H1 (cell line): Measurements from ENCODE around the gene TMEM255A.

ENCODE experiments used
- MAFK ChIP-seq: IDR thresholded peaks from 2 replicates; pipeline ENCODE4 v1.6.1; 2012; ENCODE audit warnings: low read depth, mild to moderate bottlenecking, improper control_type of control experiment, low read length
- SIN3A ChIP-seq, 2 experiments: IDR thresholded peaks in 1 of 2; conservative IDR thresholded peaks in 1 of 2; 2 replicates each; pipeline ENCODE4 v1.6.1; 2011 to 2012; ENCODE audit warnings: low read length in 2 of 2, improper control_type of control experiment in 1 of 2, low read depth in 1 of 2, mild to moderate bottlenecking in 1 of 2
- TF ChIP-seq, protein P1 (sequence below), 3 experiments: IDR thresholded peaks; 1 replicate in 2 of 3; 2 replicates in 1 of 3; pipeline versions ENCODE4 v1.5.1 to v1.6.1; 2011; ENCODE audit warnings: low read length in 3 of 3, mild to moderate bottlenecking in 3 of 3, inconsistent platforms in 2 of 3, low read depth in 1 of 3, moderate library complexity in 1 of 3; ENCODE audit not compliant: insufficient read depth in 1 of 3; ENCODE audit errors: control extremely low read depth in 1 of 3

DNA sequence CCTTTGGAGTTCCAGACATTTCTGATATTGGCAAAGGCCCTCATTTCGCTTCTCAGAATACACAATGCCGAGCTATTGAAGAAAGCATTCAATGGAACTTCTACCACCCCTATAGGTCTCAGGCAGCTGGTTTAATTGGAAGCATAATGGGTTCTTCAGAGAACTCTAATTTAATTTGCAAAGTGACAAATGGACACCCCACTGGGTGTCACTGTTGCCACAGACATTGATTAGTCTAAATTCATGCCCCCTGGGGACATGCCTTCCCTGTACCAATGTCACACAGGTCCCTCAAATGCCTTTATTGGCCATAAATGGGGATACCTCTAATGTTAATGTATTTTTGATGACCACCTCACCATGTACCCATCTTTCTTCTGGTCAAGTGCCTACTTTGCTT lies 22.9 kb upstream of the TMEM255A start:
- no peak for TF ChIP-seq MAFK
- no peak for TF ChIP-seq SIN3A (conservative IDR thresholded peaks at IDR 0.05 in 1 of 2, IDR thresholded peaks at IDR 0.05 in 1 of 2; ENCODE audit: low read depth in 1 of 2, low read length in 2 of 2)
- TF ChIP-seq, protein P1, sequence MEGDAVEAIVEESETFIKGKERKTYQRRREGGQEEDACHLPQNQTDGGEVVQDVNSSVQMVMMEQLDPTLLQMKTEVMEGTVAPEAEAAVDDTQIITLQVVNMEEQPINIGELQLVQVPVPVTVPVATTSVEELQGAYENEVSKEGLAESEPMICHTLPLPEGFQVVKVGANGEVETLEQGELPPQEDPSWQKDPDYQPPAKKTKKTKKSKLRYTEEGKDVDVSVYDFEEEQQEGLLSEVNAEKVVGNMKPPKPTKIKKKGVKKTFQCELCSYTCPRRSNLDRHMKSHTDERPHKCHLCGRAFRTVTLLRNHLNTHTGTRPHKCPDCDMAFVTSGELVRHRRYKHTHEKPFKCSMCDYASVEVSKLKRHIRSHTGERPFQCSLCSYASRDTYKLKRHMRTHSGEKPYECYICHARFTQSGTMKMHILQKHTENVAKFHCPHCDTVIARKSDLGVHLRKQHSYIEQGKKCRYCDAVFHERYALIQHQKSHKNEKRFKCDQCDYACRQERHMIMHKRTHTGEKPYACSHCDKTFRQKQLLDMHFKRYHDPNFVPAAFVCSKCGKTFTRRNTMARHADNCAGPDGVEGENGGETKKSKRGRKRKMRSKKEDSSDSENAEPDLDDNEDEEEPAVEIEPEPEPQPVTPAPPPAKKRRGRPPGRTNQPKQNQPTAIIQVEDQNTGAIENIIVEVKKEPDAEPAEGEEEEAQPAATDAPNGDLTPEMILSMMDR (IDR thresholded peaks at IDR 0.05; ENCODE audit: control extremely low read depth in 1 of 3, insufficient read depth in 1 of 3, low read depth in 1 of 3, low read length in 3 of 3): no peak
